HEK293T (cell line): Measurements from ENCODE around the gene ANKS1B.
"Not testable (repeated sequence)": the region's sequence is repeated elsewhere in the genome, so short reads cannot be mapped to it uniquely, and the experiment has no call there.

ENCODE experiments used
- CTCF ChIA-PET: fragments of 350-600 bp; formaldehyde crosslinking; extraction: SDS; loops from one replicate; lab custom pipeline; 2021; ENCODE audit warnings: antibody characterized with exemption, inconsistent platforms; lab: Yijun Ruan, JAX
- POLR2A ChIA-PET: fragments of 350-600 bp; formaldehyde crosslinking; extraction: SDS; loops from one replicate; lab custom pipeline; 2020; ENCODE audit warnings: antibody characterized with exemption, inconsistent platforms; lab: Yijun Ruan, JAX
- DNase-seq: peaks from one replicate; pipeline ENCODE4 v3.0.0; 2012; ENCODE audit warnings: mixed read lengths; ENCODE audit errors: extremely low spot score
- ARNT ChIP-seq: fragments of 450-650 bp; IDR thresholded peaks from 2 replicates; pipeline ENCODE4 v1.6.1; 2017; ENCODE audit warnings: mild to moderate bottlenecking
- BHLHE40 ChIP-seq: fragments of 450-650 bp; IDR thresholded peaks from 2 replicates; pipeline ENCODE4 v1.6.1; 2016; ENCODE audit warnings: mild to moderate bottlenecking, moderate library complexity, borderline replicate concordance
- CTBP1 ChIP-seq: fragments of 450-650 bp; IDR thresholded peaks from 2 replicates; pipeline ENCODE4 v1.6.1; 2016; ENCODE audit warnings: borderline replicate concordance
- ELF4 ChIP-seq: fragments of 450-650 bp; IDR thresholded peaks from 2 replicates; pipeline ENCODE4 v1.6.1; 2017; ENCODE audit warnings: antibody characterized with exemption
- FOXA1 ChIP-seq: fragments of 450-650 bp; IDR thresholded peaks from 2 replicates; pipeline ENCODE4 v1.6.1; 2016; ENCODE audit warnings: mild to moderate bottlenecking
- FOXK2 ChIP-seq: fragments of 450-650 bp; IDR thresholded peaks from 2 replicates; pipeline ENCODE4 v1.6.1; 2016; ENCODE audit warnings: mild to moderate bottlenecking
- FOXM1 ChIP-seq: fragments of 450-650 bp; IDR thresholded peaks from 2 replicates; pipeline ENCODE4 v1.6.1; 2017; ENCODE audit warnings: mild to moderate bottlenecking, borderline replicate concordance
- HDGF ChIP-seq: fragments of 450-650 bp; IDR thresholded peaks from 2 replicates; pipeline ENCODE4 v1.6.1; 2017; ENCODE audit warnings: antibody characterized with exemption, borderline replicate concordance
- L3MBTL2 ChIP-seq: fragments of 450-650 bp; conservative IDR thresholded peaks from 2 replicates; pipeline ENCODE4 v1.6.1; 2016; ENCODE audit warnings: mild to moderate bottlenecking
- LEF1 ChIP-seq: fragments of 450-650 bp; IDR thresholded peaks from 2 replicates; pipeline ENCODE4 v1.6.1; 2017; ENCODE audit warnings: mild to moderate bottlenecking, borderline replicate concordance
- NFRKB ChIP-seq: fragments of 450-650 bp; IDR thresholded peaks from 2 replicates; pipeline ENCODE4 v1.6.1; 2016; ENCODE audit warnings: mild to moderate bottlenecking, moderate library complexity
- SP1 ChIP-seq: fragments of 450-650 bp; IDR thresholded peaks from 2 replicates; pipeline ENCODE4 v1.6.1; 2017
- SUZ12 ChIP-seq: fragments of 450-650 bp; IDR thresholded peaks from 2 replicates; pipeline ENCODE4 v1.6.1; 2016; ENCODE audit warnings: mild to moderate bottlenecking
- TARDBP ChIP-seq: fragments of 450-650 bp; IDR thresholded peaks from 2 replicates; pipeline ENCODE4 v1.6.1; 2016
- ZNF384 ChIP-seq: fragments of 450-650 bp; IDR thresholded peaks from 2 replicates; pipeline ENCODE4 v1.6.1; 2016
- TF ChIP-seq, protein P1 (sequence below): fragments of 450-650 bp; IDR thresholded peaks from 2 replicates; pipeline ENCODE4 v1.6.1; 2016

ANKS1B gene

GRCh38 chr12:99249543-99249942 lies 735.2 kb downstream of the ANKS1B start:
- ChIA-PET POLR2A (no interaction called here), CTCF (no interaction called here)
- DNase-seq, result no peak
- no peak for TF ChIP-seq ARNT
- TF ChIP-seq TARDBP, result no peak
- no peak for TF ChIP-seq BHLHE40
- no peak for TF ChIP-seq L3MBTL2
- no peak for TF ChIP-seq FOXA1
- TF ChIP-seq FOXK2, result no peak
- TF ChIP-seq LEF1, result no peak
- TF ChIP-seq FOXM1, result no peak
- TF ChIP-seq SUZ12, result no peak
- TF ChIP-seq HDGF, result no peak
- no peak for TF ChIP-seq CTBP1
- no peak for TF ChIP-seq NFRKB
- TF ChIP-seq, protein P1, sequence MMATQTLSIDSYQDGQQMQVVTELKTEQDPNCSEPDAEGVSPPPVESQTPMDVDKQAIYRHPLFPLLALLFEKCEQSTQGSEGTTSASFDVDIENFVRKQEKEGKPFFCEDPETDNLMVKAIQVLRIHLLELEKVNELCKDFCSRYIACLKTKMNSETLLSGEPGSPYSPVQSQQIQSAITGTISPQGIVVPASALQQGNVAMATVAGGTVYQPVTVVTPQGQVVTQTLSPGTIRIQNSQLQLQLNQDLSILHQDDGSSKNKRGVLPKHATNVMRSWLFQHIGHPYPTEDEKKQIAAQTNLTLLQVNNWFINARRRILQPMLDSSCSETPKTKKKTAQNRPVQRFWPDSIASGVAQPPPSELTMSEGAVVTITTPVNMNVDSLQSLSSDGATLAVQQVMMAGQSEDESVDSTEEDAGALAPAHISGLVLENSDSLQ, result no peak
- TF ChIP-seq ELF4, result no peak
- no peak for TF ChIP-seq SP1

- CTCF ChIA-PET, DNase-seq, POLR2A ChIA-PET: not testable (repeated sequence)
These were observed 746.7 kb downstream of the ANKS1B start for GRCh38 chr12:99237907-99238538.

- TF ChIP-seq HDGF (no peak), BHLHE40 (no peak), ARNT (no peak), SP1 (no peak)
- no peak for DNase-seq
- POLR2A ChIA-PET, result no interaction called here
- CTCF ChIA-PET, result no interaction called here
These were observed 749.4 kb downstream of the ANKS1B start for GRCh38 chr12:99235381-99235780.

DNA sequence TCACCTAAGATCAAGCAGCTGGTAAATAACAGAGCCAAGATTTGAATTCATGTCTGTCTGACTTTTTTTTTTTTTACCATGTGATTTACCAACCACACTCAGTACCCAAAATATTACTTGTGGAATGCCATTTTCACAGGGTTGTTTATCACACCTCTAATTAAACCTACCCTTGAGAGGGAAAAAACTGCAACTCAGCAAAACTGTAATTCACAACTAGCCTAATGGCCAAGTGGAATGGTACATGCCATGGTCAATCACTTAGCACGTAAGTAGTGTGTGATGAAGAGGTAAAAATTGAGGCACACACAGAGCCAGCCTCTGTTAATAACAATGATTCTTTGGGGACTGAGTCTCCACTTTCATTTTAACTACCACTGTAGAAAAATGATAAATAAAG lies 750.0 kb downstream of the ANKS1B start:
- POLR2A ChIA-PET, result no interaction called here
- CTCF ChIA-PET, result no interaction called here
- TF ChIP-seq TARDBP (no peak), FOXM1 (no peak), NFRKB (no peak), BHLHE40 (no peak), ARNT (no peak), FOXK2 (no peak), FOXA1 (no peak), L3MBTL2 (no peak), CTBP1 (no peak), SUZ12 (no peak), ZNF384 (no peak), HDGF (no peak), LEF1 (no peak), ELF4 (no peak)
- TF ChIP-seq, protein P1, result no peak
- no peak for DNase-seq

DNA sequence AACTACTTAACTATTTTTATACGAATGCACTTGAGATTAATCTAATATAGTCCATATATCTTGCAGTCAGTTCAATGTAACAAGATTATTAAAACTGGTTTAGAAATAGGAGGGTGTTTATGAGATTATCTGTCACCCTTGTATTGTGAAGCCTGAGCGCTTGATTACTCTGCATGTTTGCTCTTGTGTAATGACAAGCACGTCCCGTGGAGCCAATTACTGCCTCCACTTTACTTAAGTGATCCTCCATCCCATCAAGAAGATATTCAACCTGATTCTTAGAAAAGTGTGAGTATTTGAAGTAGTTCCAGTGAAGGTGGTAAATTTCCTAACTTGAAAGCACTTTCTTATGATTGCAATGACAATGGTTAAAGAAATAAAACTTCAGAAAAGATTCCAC lies 752.4 kb downstream of the ANKS1B start:
- no peak for DNase-seq
- CTCF ChIA-PET, result interaction anchor here (0.6 kb wide), 1 partner anchor 1893 kb away, joined by 3 read pairs; no protein-coding TSS in a partner anchor
- no peak for TF ChIP-seq SUZ12
- POLR2A ChIA-PET, result no interaction called here

DNA sequence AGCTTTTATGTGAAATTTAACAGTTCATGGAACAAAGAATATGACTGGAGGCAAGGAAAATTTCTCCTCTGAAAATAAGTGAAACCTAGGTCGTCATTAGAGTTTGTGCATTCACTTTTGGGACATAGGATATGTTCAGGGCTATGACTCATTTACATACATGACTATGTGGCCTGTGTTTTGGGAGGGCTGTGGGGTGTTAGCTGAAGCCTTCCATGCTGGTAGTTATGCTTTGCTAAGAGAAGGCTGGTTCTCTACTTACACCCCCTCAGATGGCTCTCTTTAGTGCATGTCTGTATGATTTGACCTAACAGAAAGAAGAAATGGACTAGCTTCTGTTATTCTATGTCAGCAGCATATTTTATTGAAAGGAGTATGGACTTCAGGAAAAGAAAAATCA lies 753.7 kb downstream of the ANKS1B start:
- ChIA-PET CTCF (no interaction called here), POLR2A (no interaction called here)
- no peak for DNase-seq
- TF ChIP-seq HDGF (no peak), SP1 (no peak), FOXA1 (no peak), TARDBP (no peak), LEF1 (no peak), FOXK2 (no peak), BHLHE40 (no peak), SUZ12 (no peak), ARNT (no peak), ZNF384 (no peak), FOXM1 (no peak)

DNA sequence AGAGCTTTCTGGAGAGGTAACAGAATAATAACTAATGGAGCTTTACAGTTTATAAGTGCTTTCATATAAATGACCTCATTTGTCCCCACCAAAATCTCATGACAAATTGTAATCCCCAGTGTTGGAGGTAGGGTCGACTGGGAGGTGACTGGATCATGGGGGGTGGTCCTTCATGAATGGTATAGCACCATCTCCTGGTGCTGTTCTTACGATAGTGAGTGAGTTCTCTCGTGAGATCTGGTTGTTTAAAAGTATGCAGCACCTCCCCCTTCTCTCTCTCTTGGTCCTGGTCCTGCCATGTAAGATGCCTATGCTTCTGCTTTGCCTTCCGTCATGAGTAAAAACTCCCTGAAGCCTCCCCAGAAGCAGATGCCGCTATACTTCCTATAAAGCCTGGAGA lies 760.5 kb downstream of the ANKS1B start:
- TF ChIP-seq ZNF384 (no peak), ARNT (no peak), HDGF (no peak), SUZ12 (no peak), TARDBP (no peak), SP1 (no peak), CTBP1 (no peak), FOXA1 (no peak), ELF4 (no peak), NFRKB (no peak), FOXM1 (no peak), BHLHE40 (no peak)
- ChIA-PET CTCF (no interaction called here), POLR2A (no interaction called here)
- no peak for DNase-seq

- CTCF ChIA-PET, result no interaction called here
- TF ChIP-seq TARDBP (no peak), CTBP1 (no peak), BHLHE40 (no peak), FOXM1 (no peak), LEF1 (no peak), ELF4 (no peak), HDGF (no peak), FOXK2 (no peak)
These were observed 761.2 kb downstream of the ANKS1B start for GRCh38 chr12:99223579-99223978.

More at GRCh38 chr12:99223579-99223978, 761.2 kb downstream of the ANKS1B start:
- DNase-seq, result no peak
- POLR2A ChIA-PET, result no interaction called here
